Loucy (cell line): ENCODE results near the gene SOD1.

Experiments used
- CTCF ChIP-seq: fragments of 200-600 bp; sonication (generic); conservative IDR thresholded peaks from 2 replicates; pipeline ENCODE4 v1.5.1; 2014; ENCODE audit warnings: mild to moderate bottlenecking, antibody characterized with exemption, low read length
- EZH2phosphoT487 ChIP-seq: fragments of 200-600 bp; IDR thresholded peaks from 2 replicates; pipeline ENCODE4 v1.6.1; 2018; ENCODE audit warnings: antibody characterized with exemption, mild to moderate bottlenecking, moderate library complexity, borderline replicate concordance

DNA sequence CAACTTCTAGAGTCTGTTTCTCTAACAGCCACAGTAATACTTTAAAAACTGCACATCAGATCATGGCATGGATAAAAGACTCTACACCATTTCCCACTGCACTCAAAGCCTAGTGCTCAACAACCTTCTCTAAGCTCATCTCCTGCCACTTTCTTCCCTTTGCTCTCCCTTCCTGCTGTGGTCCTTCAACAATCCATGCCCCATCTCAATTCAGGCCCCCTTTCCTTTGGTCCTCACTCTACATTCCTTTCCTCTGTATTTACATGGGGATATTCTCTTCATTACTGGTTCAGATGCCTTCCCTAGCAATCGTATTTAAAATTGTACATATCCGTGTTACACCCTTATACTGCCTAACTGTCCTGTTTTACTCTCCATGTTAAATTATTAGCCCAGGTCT lies 19.0 kb downstream of the SOD1 start:
- TF ChIP-seq CTCF (no peak), EZH2phosphoT487 (no peak)
